Measurements from ENCODE around the gene HBG1. TPM values are rescaled to one million over a fixed set of nuclear protein-coding genes. Genes with fewer than 3 reads are reported as not detected.

Gene HBG1
- total and polyA plus RNA-seq, 2 of the 8 experiments (the other 6 are each of a cell fraction or from before 2014, with no cell fraction given): 0.26 TPM; not detected in 1

- TF ChIP-seq HDAC2 (IDR thresholded peaks at IDR 0.05; ENCODE audit: borderline replicate concordance in 1 of 2, low read depth in 2 of 2, low read length in 2 of 2) (no peak), SP2 (IDR thresholded peaks at IDR 0.05; ENCODE audit: low read length) (no peak), MAFK (IDR thresholded peaks at IDR 0.05; ENCODE audit: low read depth, low read length) (no peak), CREB1 (IDR thresholded peaks at IDR 0.05) (no peak), KDM1A (IDR thresholded peaks at IDR 0.05; ENCODE audit: borderline replicate concordance, low read length) (no peak)
Measured at GRCh38 chr11:5229796-5230195, 19.9 kb downstream of the HBG1 start (continued).

All from H1 (cell line).